NCI-H82 treated with DMSO at 0.1 percent for 48 hours (cell line): Measurements from ENCODE around the gene SASH1.

Experiments used
- DNase-seq: peaks from one replicate; lab custom pipeline; 2025; ENCODE audit not compliant: unreplicated experiment; lab: John Stamatoyannopoulos, UW

The SASH1 gene

GRCh38 chr6:148401571-148401970 lies 58.9 kb downstream of the SASH1 start:
- no peak for DNase-seq

- no peak for DNase-seq
Observed at GRCh38 chr6:148404456-148405054, 61.9 kb downstream of the SASH1 start.

DNA sequence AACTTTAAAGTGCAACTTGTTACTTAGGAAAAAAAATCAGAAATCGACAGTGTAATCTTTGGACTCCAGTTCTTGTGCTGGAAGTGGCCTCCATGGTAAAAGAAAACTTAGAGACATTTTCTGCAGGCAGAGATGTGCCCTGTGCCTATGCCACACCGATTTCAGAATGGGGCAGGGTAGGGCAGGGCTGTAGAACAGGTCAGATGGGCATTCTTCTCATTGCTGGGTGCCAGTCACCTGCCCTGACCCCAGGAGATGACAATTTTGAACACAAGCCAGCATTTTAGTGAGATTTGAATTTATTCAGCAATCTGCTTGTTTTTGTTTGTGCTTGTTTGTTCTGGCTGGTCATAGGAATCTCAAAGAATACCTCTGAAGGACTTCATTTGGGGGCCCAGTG lies 63.3 kb downstream of the SASH1 start:
- DNase-seq = no peak

DNA sequence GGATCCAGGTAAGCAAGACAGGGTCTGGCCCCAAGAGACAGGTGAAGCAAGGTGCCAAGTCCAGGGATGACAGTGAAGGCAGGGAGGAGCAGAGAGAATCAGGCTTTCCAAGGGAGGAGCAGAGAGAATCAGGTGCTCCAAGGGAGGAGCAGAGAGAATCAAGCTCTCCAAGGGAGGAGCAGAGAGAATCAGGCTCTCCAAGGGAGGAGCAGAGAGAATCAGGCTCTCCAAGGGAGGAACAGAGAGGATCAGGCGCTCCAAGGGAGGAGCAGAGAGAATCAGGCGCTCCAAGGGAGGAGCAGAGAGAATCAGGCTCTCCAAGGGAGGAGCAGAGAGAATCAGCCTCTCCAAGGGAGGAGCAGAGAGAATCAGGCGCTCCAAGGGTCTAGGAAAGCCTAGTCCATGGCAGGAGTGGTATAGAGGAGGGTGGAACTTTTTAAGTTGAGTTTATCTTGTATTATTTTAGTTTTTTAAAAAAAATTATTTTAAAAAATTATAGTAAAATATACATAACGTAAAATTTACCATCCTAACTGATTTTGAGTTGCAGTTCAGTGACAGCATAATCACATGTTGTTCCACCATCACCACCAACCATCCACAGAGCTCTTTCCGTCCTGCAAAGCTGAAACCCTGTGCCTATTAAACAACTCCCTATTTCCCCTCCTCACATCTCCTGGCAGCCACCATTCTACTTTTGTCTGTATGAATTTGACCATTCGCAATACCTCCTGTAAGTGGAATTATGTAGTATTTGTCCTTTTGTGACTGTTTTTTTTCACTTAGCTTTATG lies 64.1 kb downstream of the SASH1 start:
- no peak for DNase-seq

- DNase-seq = no peak
Observed at GRCh38 chr6:148407372-148407771, 64.7 kb downstream of the SASH1 start.

- no peak for DNase-seq
Observed at GRCh38 chr6:148413321-148414091, 70.9 kb downstream of the SASH1 start.

DNA sequence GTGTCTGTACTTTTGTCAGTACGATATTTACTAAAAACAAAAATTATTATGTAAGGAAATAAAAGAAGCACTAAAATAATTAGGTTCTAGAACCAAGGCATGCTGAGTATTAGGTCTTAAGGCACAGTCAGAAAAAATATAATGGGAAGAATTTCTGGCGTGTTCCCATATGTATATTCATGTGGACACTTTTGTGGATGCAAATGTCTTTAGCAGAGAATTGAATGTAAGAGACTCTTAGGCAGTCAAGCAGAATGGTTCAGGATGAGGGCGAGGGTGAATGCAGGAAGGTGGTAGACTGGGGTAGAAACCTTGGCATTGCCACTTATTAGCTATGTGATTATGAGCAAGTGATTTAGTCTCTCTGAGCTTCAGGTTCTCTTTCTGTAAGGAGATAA lies 71.5 kb downstream of the SASH1 start:
- DNase-seq = no peak

- no peak for DNase-seq
Observed at GRCh38 chr6:148414836-148415235, 72.2 kb downstream of the SASH1 start.

- peak; percentile 43 for DNase-seq
Observed at GRCh38 chr6:148415511-148416260, 73.0 kb downstream of the SASH1 start.

DNA sequence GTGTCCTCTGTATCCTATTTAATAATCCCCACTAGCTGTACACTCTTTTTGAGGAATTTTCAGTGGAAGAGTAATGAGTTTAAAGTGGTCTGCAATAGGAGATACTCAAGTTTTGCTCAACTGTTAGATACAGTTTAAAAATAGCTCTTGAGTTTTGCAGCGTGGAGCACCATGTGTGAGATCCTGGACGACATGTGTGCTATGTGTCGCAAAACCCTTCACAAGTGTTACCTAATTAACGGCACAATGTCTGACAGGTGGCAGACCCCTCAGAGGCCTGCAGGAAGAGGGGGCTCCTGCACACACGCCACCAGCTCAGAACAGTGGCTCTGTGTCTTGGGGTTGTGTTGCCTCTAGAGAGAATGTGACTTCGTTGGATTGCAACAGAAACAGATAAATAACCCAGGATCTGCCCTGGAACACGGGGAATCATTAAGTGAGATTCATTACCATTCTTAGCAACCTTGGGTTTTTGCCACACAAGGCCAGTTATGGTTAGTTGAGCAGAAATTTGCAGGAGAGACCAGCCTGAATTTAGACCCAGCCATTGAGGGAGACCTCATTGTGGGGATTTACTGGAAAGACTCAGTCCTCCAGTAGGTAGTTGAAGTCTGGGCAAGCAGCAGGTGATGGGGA lies 73.8 kb downstream of the SASH1 start:
- no peak for DNase-seq

DNA sequence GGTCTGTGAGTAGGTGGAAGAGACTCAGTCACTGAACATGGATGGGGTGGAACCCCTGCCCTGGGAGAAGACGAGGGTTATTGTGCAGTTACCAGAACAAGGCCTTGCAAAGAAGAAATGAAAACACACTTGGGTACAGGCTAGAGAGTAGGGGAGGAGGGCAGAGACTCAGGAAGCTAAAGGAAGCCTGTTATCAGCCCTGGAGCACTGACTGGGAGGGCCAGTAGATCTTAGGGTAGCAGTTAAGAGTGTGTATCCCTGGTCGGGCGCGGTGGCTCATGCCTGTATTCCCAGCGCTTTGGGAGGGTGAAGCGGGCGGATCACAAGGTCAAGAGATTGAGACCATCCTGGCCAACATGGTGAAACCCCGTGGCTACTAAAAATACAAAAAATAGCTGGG lies 74.4 kb downstream of the SASH1 start:
- DNase-seq = no peak

- DNase-seq = no peak
Observed at GRCh38 chr6:148419430-148419829, 76.8 kb downstream of the SASH1 start.

- DNase-seq = no peak
Observed at GRCh38 chr6:148422085-148422484, 79.4 kb downstream of the SASH1 start.

DNA sequence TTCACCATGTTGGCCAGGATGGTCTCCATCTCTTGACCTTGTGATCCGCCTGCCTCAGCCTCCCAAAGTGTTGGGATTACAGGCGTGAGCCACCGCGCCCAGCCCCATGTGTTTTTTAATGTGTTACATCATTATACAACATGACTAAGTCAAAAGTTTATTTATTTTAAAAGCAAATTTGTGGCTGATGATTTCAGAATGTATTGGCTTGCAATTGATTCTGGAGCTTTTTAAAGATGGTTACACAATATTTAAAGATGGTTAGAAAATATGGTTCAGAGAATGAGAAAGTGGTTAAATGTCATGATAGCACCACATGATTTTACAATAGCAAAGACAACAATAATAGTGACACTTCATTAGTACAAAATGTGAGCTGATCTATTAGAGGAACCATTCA lies 80.5 kb downstream of the SASH1 start:
- no peak for DNase-seq

DNA sequence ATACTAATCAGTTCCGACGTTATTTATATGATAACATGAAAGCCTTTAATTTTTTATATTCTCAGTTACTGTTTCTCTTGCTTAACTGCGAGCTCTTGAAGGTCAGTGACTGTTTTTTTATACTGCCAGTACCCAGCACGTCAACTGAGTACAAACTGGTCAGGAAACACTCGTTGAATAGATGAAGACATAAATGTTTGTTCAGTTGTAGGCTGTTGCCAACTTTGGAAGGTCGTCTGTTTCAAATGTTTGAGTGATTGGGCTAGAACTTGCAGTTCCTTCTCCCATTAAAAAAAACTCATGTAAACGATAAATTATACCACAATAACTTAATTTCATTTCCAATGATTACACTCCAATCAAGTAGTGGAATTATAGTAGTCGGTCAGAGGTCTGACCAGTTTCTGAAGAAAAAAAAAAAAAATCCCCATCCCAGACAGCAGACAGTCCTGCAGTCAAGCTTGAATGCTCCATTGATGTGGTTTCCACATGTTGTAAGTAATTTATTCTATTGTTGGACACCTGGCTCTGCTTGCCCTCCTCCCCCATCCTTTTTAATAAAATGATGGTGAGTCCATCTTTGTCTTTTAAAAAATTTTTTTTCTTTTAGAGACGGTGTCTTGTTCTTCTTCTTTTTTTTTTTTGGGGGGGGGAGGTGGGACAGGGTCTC lies 81.1 kb downstream of the SASH1 start:
- no peak for DNase-seq

- DNase-seq = no peak
Observed at GRCh38 chr6:148425443-148425842, 82.8 kb downstream of the SASH1 start.

- DNase-seq = no peak
Observed at GRCh38 chr6:148426317-148426977, 83.8 kb downstream of the SASH1 start.

DNA sequence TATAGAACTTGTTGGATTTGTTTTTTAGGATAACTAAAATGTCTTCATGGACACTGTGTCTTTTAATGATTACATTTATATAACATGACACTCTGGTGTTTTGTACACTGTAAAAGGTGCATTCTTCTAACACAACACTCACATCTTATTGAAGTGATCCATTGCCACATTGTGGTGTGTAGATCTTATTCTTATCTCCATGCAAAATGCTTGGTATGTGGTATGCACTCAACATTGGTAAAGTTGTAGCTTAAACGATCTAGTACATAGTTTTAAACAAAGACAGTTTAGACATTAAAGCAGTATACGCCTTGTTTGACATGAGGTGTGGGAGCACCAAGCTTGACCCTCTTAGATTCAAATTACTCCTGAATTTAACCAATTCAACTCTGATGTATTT lies 84.7 kb downstream of the SASH1 start:
- no peak for DNase-seq

DNA sequence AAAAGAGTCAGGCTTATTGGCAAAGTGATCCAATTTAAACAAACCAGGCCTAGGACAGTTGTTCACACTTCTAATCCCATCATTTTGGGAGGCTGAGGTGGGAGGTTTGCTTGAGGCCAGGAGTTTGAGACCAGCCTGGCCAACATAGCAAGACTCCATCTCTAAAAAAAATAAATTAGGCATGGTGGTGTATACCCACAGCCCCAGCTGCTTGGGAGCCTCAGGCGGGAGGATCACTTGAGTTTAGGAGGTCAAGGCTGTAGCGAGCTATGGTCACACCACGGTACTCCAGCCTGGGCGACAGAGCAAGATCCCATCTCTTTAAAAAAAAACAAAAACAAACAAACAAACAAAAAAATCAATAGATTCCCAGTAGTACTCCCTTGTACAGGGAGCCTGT lies 86.8 kb downstream of the SASH1 start:
- DNase-seq = no peak

DNA sequence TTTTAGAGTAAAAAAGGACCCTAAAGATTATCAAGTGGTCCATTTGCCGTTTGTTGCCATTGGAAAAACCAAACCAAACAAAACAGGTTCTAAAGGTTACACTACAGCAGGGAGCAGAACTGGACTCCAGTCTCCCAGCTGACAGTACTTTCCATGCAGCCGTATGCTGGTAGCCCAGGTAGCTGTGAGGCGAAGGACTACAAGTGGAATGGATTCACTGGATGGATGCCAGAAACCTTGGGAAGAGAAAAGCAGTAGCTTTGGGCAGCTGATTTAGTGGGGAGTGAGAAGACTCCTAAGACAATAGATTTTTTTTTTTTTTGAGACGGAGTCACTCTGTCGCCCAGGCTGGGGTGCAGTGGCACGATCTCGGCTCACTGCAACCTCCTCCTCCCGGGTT lies 88.3 kb downstream of the SASH1 start:
- DNase-seq = no peak
